A549 treated with CORT108297 at 1 μM for 4 hours (cell line): Measurements from ENCODE around the gene BLTP1. TPM values are rescaled to one million over a fixed set of nuclear protein-coding genes. Genes with fewer than 3 reads are reported as not detected.

Experiments
- total RNA-seq: library from RNA; stranded (reverse); fragments of 200-300 nt; extraction: Qiagen RNA extraction; gene quantifications from 5 replicates; pipeline ENCODE4 v1.2.3, GENCODE V29; 2022

BLTP1 gene, protein sequence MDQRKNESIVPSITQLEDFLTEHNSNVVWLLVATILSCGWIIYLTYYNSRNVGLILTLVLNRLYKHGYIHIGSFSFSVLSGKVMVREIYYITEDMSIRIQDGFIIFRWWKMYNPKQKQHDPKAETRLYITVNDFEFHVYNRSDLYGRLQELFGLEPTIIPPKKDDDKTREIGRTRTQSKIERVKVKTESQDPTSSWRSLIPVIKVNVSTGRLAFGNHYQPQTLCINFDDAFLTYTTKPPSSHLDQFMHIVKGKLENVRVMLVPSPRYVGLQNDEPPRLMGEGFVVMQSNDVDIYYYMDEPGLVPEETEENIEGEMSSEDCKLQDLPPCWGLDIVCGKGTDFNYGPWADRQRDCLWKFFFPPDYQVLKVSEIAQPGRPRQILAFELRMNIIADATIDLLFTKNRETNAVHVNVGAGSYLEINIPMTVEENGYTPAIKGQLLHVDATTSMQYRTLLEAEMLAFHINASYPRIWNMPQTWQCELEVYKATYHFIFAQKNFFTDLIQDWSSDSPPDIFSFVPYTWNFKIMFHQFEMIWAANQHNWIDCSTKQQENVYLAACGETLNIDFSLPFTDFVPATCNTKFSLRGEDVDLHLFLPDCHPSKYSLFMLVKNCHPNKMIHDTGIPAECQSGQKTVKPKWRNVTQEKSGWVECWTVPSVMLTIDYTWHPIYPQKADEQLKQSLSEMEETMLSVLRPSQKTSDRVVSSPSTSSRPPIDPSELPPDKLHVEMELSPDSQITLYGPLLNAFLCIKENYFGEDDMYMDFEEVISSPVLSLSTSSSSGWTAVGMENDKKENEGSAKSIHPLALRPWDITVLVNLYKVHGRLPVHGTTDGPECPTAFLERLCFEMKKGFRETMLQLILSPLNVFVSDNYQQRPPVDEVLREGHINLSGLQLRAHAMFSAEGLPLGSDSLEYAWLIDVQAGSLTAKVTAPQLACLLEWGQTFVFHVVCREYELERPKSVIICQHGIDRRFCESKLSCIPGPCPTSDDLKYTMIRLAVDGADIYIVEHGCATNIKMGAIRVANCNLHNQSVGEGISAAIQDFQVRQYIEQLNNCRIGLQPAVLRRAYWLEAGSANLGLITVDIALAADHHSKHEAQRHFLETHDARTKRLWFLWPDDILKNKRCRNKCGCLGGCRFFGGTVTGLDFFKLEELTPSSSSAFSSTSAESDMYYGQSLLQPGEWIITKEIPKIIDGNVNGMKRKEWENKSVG (N-terminal part only)
- total RNA-seq: 5.3 to 9.7 TPM (median 8.8 TPM) in 5 replicates

DNA sequence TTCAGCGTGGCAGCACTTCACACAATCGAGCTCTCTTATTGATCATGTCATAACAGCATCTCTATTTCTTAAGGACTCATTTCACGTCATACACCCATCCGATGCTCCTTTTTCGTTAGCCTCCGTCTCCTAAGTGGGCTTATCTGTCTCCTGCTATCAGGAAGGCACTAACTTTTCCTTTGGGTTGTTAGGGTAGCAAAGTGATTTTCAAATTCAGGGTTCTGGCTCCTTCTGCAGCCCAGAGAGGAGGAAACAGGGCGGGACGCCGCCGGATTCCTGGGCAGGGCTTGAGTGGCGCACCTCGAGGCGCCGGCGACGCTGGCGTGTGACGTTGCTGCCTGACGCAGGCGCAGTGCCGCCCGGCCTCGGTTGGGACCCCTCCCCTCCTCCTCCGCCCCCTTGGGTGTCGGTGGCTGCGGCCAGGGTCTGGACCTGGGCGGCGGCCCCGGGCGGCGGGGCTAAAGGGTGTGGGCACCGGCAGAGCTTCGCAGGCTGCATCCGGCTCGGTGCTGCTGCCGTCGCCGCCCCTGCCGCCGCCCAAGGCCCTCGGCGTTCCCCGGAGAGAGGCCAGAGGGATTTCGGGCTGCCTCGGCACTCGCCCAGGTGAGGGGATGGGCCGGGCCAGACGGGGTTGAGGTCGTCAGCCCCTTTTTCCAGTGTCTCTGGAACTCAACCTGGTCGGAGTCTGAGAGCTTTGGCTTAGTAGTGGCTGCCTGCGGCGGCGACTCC, at the start of gene BLTP1:
BLTP1 (plus strand) TSS at position 350 of the 729 bp plus-strand sequence. CDS start 18,317 bp downstream, outside the sequence.

Other genes with a start within 250 kb of the BLTP1 start
- gene TRPC3, start 200.3 kb upstream of the BLTP1 start, total RNA-seq: 0.05 to 0.07 TPM (median 0.07 TPM) in 3 of 5 replicates, not detected in the others
- not detected in 5 replicates for gene ADAD1, start 226.7 kb downstream of the BLTP1 start, total RNA-seq